Occipital lobe (tissue), 2 donors: ENCODE measurements around the gene COQ9. TPM values are rescaled to one million over a fixed set of nuclear protein-coding genes. Genes with fewer than 3 reads are reported as not detected.
A peak's percentile ranks its signal among the peaks of the same experiment; 100 is the strongest.
"Not testable (repeated sequence)": the region's sequence is repeated elsewhere in the genome, so short reads cannot be mapped to it uniquely, and the experiment has no call there.

Source experiments
- DNase-seq: peaks from one replicate; lab custom pipeline; 2025; lab: John Stamatoyannopoulos, UW
- total RNA-seq: library from RNA; depleted of rRNA; stranded (reverse); fragments of >200 nt; gene quantifications from one replicate; pipeline ENCODE4 v1.2.3, GENCODE V29; 2014

The COQ9 gene
- total RNA-seq: 20.9 TPM

GRCh38 chr16:57447186-57447962 is at the start of gene COQ9, which contains the start of gene CIAPIN1:
COQ9 (plus strand) TSS chr16:57447479; CDS start chr16:57447506, 27 bp downstream.
CIAPIN1 (minus strand) TSS chr16:57447385; CDS start chr16:57440928, 6,457 bp downstream.
- DNase-seq: peak; percentile 86

GRCh38 chr16:57397493-57397892 is 49.8 kb upstream of the COQ9 start:
- DNase-seq: not testable (repeated sequence)

- no peak for DNase-seq
Observed at GRCh38 chr16:57401943-57402640, 45.2 kb upstream of the COQ9 start.

- DNase-seq: no peak
Observed at GRCh38 chr16:57403965-57404817, 43.1 kb upstream of the COQ9 start, which contains the start of gene CCL17. CCL17 (plus strand) TSS chr16:57404767; CDS start chr16:57413933, 9,166 bp downstream.

- DNase-seq: no peak
Observed at GRCh38 chr16:57405097-57405496, 42.2 kb upstream of the COQ9 start.

- DNase-seq: no peak
Observed at GRCh38 chr16:57406881-57407280, 40.4 kb upstream of the COQ9 start.

GRCh38 chr16:57407521-57408353 is 39.5 kb upstream of the COQ9 start:
- no peak for DNase-seq

GRCh38 chr16:57409065-57409464 is 38.2 kb upstream of the COQ9 start:
- DNase-seq: no peak

GRCh38 chr16:57409870-57410587 is 37.2 kb upstream of the COQ9 start:
- no peak for DNase-seq

- DNase-seq: no peak
Observed at GRCh38 chr16:57411362-57411976, 35.8 kb upstream of the COQ9 start.

GRCh38 chr16:57412584-57412983 is 34.7 kb upstream of the COQ9 start:
- DNase-seq: no peak

- DNase-seq: no peak
Observed at GRCh38 chr16:57413301-57413730, 34.0 kb upstream of the COQ9 start.

- no peak for DNase-seq
Observed at GRCh38 chr16:57413733-57414132, 33.5 kb upstream of the COQ9 start.

GRCh38 chr16:57416084-57416483 is 31.2 kb upstream of the COQ9 start:
- no peak for DNase-seq

- DNase-seq: no peak
Observed at GRCh38 chr16:57419506-57419905, 27.8 kb upstream of the COQ9 start.

- no peak for DNase-seq
Observed at GRCh38 chr16:57422026-57422944, 25.0 kb upstream of the COQ9 start.

GRCh38 chr16:57423152-57423551 is 24.1 kb upstream of the COQ9 start:
- DNase-seq: no peak

- DNase-seq: no peak
Observed at GRCh38 chr16:57424583-57424982, 22.7 kb upstream of the COQ9 start.

- DNase-seq: no peak
Observed at GRCh38 chr16:57426356-57426755, 20.9 kb upstream of the COQ9 start.
